ENCODE results near the gene DERL3.

DERL3 gene

DNA sequence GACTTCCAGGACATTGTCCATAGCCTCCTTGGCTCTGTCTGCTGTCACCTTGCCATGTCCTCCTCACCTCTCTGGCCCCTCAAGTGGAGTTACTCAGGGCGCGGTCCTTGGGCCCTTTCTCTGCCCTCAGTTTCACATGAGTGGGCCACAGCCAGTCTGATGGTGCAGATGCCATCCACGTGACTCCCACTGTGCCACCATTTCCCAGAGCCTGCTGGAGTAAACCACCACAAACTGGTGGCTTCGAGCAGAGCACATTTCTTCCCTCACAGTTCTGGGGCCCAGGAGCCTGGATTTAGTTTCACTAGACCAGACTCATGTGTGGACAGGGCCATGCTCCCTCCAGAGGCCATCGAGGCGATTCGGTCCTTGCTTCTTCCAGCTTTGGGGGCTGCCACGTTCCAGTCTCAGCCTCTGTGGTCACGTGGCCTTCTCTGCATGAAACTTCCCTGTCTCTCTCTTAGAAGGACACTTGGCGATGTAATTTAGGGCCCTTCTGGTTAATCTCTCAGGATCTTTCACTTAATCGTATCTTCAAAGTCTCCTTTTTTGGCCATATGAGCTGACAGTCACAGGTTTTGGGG is 37.5 kb downstream of the DERL3 start:
- no peak for DNase-seq

DNA sequence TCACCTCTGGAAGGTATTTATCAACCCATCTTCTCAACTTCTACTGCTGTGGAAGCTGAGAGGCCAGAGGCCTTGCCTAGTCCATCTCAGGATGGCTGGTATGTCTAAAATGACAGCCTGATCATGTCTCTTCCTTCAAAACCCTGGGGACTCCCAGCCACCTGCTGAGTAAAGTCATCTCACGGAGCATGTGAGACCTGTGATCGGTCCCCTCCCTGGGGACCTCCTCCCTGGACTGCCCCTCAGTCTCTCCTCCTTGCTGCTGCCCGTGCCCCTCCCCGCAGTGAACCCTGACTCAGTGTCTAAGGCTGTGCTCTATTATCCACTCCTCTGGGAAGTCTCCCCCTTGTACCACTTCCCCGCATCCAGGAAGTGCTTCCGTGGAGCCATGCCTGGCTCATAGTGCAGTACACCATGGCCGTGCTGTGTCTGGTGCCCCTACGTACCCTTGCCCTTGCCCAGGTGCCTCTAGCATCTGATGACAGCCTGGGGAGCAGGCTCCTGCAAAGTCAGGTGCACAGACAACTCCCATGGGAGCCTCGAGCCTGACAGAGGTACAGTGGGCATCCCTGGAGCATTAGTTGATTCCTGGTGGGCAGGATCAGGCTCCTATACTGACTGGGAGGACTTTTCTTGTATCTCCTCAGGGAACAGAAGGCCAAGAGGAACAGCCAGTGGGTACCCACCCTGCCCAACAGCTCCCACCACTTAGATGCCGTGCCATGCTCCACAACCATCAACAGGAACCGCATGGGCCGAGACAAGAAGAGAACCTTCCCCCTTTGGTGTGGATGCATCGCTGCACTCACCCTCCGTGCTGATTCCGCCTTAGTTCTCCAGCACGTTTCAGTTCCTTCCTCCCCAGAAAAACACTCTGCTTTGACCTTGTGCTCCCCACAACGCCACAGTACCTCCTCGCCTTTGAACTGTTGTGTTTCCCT is 38.2 kb downstream of the DERL3 start:
- DNase-seq, result no peak

DNA sequence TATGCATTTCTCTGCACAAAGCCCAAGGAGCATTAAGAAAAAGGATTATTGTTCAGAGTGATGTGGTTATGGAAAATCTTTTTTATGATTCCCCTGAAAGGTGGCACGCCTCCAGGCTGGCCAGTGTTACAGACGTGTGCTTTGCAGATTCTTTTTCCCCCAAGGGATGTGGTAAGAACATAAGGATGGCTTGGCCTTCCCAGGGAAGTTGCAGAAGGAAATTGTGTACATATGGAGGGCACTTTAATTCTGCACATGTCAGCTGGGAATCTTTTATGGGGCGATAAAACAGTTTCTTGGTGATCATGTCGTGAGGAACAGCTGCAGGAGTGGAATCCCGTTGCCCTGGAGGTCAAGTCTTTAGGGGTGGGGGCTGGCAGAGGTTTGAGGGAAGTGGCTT is 42.3 kb downstream of the DERL3 start:
- no peak for DNase-seq

- DNase-seq, result no peak
Measured at GRCh38 chr22:23793326-23793725, 45.5 kb downstream of the DERL3 start.

DNA sequence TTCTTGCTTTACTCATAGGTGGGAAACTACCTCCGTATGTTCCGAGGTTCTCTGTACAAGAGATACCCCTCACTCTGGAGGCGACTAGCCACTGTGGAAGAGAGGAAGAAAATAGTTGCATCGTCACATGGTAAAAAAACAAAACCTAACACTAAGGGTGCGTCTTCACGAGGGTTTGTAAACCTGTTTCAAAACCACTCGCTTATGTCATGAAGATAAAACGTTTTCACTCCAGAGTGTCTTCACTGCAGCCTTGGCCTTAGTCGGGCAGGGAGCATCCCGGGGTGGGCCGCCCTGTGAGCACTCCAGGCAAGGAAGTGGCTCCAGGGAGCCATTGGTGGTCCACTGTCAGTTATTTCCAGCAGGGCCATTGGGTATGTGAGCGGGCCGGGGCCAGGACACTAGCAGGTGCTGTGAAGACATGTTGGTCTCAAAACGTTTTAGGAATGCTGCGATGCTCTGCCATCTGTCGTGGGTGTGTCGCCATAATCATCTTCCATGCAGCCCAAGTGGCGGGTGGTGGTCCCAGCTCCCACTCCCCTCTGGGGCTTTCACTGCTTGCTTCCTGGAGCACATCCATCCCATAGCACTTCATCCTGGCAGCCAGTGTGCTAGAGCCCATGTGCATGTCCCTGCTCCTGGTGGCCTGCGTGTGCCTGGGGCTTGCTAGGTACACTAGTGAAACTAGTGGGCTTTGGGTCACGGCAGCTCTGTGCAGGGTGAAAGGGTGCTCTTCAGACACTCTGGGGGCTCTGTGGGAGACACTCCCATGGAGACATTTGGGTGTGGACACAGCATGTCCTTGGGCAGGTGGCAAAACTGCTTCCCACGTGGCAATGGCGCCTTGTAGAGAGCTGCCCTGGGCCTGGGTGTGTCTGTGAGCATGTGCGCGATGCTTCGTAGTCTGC is 46.8 kb downstream of the DERL3 start:
- DNase-seq, result no peak

GRCh38 chr22:23790819-23791737 is 47.7 kb downstream of the DERL3 start:
- DNase-seq, result no peak

GRCh38 chr22:23789638-23790037 is 49.2 kb downstream of the DERL3 start:
- no peak for DNase-seq

- no peak for DNase-seq
Measured at GRCh38 chr22:23789121-23789520, 49.7 kb downstream of the DERL3 start.

- DNase-seq, result no peak
Measured at GRCh38 chr22:23787910-23788309, 50.9 kb downstream of the DERL3 start.

DNA sequence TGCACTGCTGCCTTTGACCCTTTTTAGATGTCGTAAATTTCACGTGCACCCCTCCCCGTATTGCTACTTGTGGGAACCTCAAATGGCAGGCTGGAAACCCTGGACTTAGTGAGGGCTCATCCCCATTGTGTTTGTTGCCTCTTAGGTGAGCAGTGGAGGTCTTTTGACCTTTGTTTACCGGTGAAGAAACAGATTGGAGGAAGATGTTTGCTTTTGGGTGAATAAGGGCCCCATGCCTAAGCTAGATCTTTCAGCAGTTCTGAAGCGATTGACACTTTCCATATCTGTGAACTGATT is 51.3 kb downstream of the DERL3 start:
- no peak for DNase-seq

- DNase-seq, result peak; percentile 96
Measured at GRCh38 chr22:23786752-23787599, 51.8 kb downstream of the DERL3 start, which contains the start of gene SMARCB1. Gene SMARCB1 (plus strand): TSS chr22:23786966. CDS start chr22:23787170, 204 bp downstream.

DNA sequence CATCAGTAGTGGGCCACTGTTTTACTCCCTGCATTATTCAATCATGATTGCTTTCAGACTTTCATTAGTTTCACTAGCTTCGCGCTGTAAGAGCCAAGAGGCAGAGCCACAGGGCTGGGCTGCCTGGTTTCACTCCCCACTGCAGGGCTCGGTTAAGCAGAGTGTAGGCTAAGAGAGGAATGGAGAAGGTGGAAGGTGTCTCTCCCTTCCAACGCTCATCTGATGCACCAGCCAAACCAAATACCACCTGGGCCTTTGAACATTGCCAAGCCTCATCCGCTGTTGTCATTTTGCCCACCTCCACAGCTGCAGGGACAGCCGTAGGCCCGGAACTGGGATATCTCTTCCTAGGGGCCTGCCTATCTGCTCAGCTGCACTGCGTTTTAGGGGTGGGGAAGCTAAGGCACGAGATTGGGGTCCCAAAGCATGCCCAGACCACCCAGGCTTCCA is 52.5 kb downstream of the DERL3 start:
- DNase-seq, result no peak
